ENCODE results near the gene DNASE1L2.

DNASE1L2 gene

GRCh38 chr16:2226918-2227317 lies 9.3 kb upstream of the DNASE1L2 start:
- TF ChIP-seq CTCF (IDR thresholded peaks at IDR 0.05; ENCODE audit: low read depth, low read length) = no peak
- no peak for DNase-seq (ENCODE audit: extremely low read depth, low read depth)

- TF ChIP-seq CTCF (IDR thresholded peaks at IDR 0.05; ENCODE audit: low read depth, low read length) = no peak
Observed at GRCh38 chr16:2228161-2228824, 8.0 kb upstream of the DNASE1L2 start.

GRCh38 chr16:2229091-2229490 lies 7.2 kb upstream of the DNASE1L2 start:
- TF ChIP-seq CTCF (IDR thresholded peaks at IDR 0.05; ENCODE audit: low read depth, low read length) = no peak

More at GRCh38 chr16:2228161-2228824, 8.0 kb upstream of the DNASE1L2 start:
- no peak for DNase-seq (ENCODE audit: extremely low read depth, low read depth)

GRCh38 chr16:2229632-2230250 lies 6.5 kb upstream of the DNASE1L2 start:
- TF ChIP-seq CTCF (IDR thresholded peaks at IDR 0.05; ENCODE audit: low read depth, low read length) = no peak
- no peak for DNase-seq (ENCODE audit: extremely low read depth, low read depth)

More at GRCh38 chr16:2229091-2229490, 7.2 kb upstream of the DNASE1L2 start:
- DNase-seq (ENCODE audit: extremely low read depth, low read depth) = no peak

GRCh38 chr16:2230376-2230775 lies 5.9 kb upstream of the DNASE1L2 start:
- TF ChIP-seq CTCF (IDR thresholded peaks at IDR 0.05; ENCODE audit: low read depth, low read length) = no peak
- DNase-seq (ENCODE audit: extremely low read depth, low read depth) = no peak

GRCh38 chr16:2231016-2231931 lies 5.0 kb upstream of the DNASE1L2 start:
- no peak for TF ChIP-seq CTCF (IDR thresholded peaks at IDR 0.05; ENCODE audit: low read depth, low read length)
- DNase-seq (ENCODE audit: extremely low read depth, low read depth) = no peak

Data from AG09319 (cell line).